Natural killer cell (primary cell): Measurements from ENCODE around the gene VAMP8. TPM values are rescaled to one million over a fixed set of nuclear protein-coding genes. Genes with fewer than 3 reads are reported as not detected.
"Not testable (repeated sequence)": the region's sequence is repeated elsewhere in the genome, so short reads cannot be mapped to it uniquely, and the experiment has no call there.

ENCODE experiments used
- ATAC-seq, 3 donors: fragments of 150-1000 bp in 2 of 3; fragments of 200-7000 bp in 1 of 3; cut with Tn5 transposase; 1 replicate in 1 of 3; 2 replicates in 2 of 3; pipeline ENCODE4 v1.10.0; 2021; ENCODE audit warnings: mild to moderate bottlenecking in 2 of 3, moderate library complexity in 2 of 3
- DNase-seq, 2 donors: peaks; one replicate each; pipeline versions ENCODE4 v3.0.0 to v3.0.0-alpha.2; 2013 to 2021; ENCODE audit warnings: mixed read lengths in 1 of 2
- H3K27ac ChIP-seq: one replicate; pipeline ENCODE4 v1.5.1; 2013; ENCODE audit warnings: mild to moderate bottlenecking, low read length
- H3K27me3 ChIP-seq: one replicate; pipeline ENCODE4 v1.6.1; 2013; ENCODE audit warnings: low read length; ENCODE audit not compliant: control insufficient read depth, insufficient read depth
- H3K36me3 ChIP-seq: one replicate; pipeline ENCODE4 v1.6.1; 2013; ENCODE audit warnings: low read length; ENCODE audit not compliant: control insufficient read depth, insufficient read depth
- H3K4me1 ChIP-seq: one replicate; pipeline ENCODE4 v1.6.1; 2013; ENCODE audit warnings: low read length; ENCODE audit not compliant: control insufficient read depth, insufficient read depth
- H3K4me3 ChIP-seq: one replicate; pipeline ENCODE4 v1.5.1; 2013; ENCODE audit warnings: low read length
- H3K9me3 ChIP-seq: one replicate; pipeline ENCODE4 v1.6.1; 2013; ENCODE audit warnings: low read length; ENCODE audit not compliant: control insufficient read depth, insufficient read depth
- H3K27ac Mint-ChIP-seq, 2 donors: one replicate each; pipeline ENCODE4 v1.8.0; 2022; ENCODE audit warnings: mild to moderate bottlenecking in 2 of 2, mixed read lengths in 2 of 2, moderate library complexity in 1 of 2
- H3K27me3 Mint-ChIP-seq, 2 donors: one replicate each; pipeline ENCODE4 v1.8.0; 2022; ENCODE audit warnings: low read depth in 2 of 2, mixed read lengths in 2 of 2
- H3K36me3 Mint-ChIP-seq: one replicate; pipeline ENCODE4 v1.8.0; 2022; ENCODE audit warnings: mixed read lengths
- H3K4me1 Mint-ChIP-seq, 2 donors: one replicate each; pipeline ENCODE4 v1.8.0; 2022; ENCODE audit warnings: mixed read lengths in 2 of 2
- H3K4me3 Mint-ChIP-seq: one replicate; pipeline ENCODE4 v1.8.0; 2022; ENCODE audit warnings: mild to moderate bottlenecking, moderate library complexity, mixed read lengths
- H3K9me3 Mint-ChIP-seq, 2 donors: one replicate each; pipeline ENCODE4 v1.8.0; 2022; ENCODE audit warnings: mixed read lengths in 2 of 2
- WGBS: methylation state at CpG from one replicate; pipeline ENCODE4 v1.1.7; 2013; ENCODE audit warnings: missing lambda C conversion rate; ENCODE audit not compliant: insufficient coverage; 5-methylcytosine and 5-hydroxymethylcytosine counted together
- intact Hi-C: fragments of 100-400 bp; cut with micrococcal nuclease; formaldehyde crosslinking; loops from one replicate; pipeline ENCODE4 v1.14.2; 2022
- total RNA-seq, 4 donors: library from RNA; stranded (reverse); fragments of 120-200 nt in 1 of 4; gene quantifications; one replicate each; pipeline versions ENCODE4 v1.2.3 to v1.2.4, GENCODE V29; 2013 to 2022
- TF ChIP-seq, protein P1 (sequence below): fragments of 200-600 bp; IDR thresholded peaks from one replicate; pipeline ENCODE4 v1.8.0; 2022; ENCODE audit warnings: antibody characterized with exemption

VAMP8 gene
- total RNA-seq, 3 donors from 2014 or later (not counting 1 experiment from before 2014, with no cell fraction given) = 105 to 116 (median 111) TPM

DNA sequence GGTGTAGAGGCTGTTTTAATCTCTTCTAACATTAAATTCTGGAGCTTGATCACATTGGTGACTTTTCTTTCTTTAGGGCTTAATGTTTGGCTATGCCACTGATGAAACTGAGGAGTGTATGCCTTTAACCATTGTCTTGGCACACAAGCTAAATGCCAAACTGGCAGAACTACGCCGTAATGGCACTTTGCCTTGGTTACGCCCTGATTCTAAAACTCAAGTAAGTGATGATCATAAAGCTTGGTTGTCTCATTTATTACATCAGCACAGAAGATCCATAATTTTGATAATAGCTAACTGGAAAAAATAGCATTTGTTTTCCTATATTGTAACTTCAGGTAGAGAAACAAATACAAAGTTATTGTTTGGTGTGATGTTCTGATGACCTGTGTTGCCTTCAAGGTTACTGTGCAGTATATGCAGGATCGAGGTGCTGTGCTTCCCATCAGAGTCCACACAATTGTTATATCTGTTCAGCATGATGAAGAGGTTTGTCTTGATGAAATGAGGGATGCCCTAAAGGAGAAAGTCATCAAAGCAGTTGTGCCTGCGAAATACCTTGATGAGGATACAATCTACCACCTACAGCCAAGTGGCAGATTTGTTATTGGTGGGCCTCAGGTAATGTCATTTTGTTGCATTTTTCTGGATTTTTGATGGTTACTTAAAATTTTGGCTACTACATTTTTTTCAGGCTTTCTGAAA lies 35.5 kb upstream of the VAMP8 start:
- peaks cover 38 to 47% of the 10 kb centered on the region in 2 donors for H3K4me1 Mint-ChIP-seq

DNA sequence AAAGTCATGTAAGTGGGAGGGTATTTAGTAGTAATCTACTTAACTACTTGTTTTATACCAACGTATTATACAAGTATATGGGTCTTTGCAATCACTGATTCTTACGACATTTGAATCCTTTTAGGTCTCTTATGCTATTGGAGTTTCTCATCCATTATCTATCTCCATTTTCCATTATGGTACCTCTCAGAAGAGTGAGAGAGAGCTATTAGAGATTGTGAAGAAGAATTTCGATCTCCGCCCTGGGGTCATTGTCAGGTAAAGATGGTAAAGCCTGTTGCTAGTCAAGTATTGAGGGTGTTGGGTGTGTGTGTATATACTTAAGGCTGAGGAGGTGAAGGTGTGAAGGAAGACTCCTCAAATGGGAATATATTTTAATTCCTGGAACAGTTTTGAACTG lies 34.6 kb upstream of the VAMP8 start:
- Mint-ChIP-seq H3K36me3 (peaks cover 30% of the 10 kb centered on the region), H3K9me3 (no peaks in the 10 kb centered on the region), H3K27ac (no peak overlapping the region)

More for the DNA sequence above, 35.5 kb upstream of the VAMP8 start:
- no peaks in the 10 kb centered on the region for H3K27me3 Mint-ChIP-seq
- peaks cover 30% of the 10 kb centered on the region for H3K36me3 Mint-ChIP-seq
- intact Hi-C loops = no loop called here
- H3K4me3 Mint-ChIP-seq = no peak overlapping the region
- Histone ChIP-seq H3K4me3 (no peak overlapping the region), H3K9me3 (no peaks in the 10 kb centered on the region), H3K27me3 (no peaks in the 10 kb centered on the region), H3K36me3 (peaks cover 47% of the 10 kb centered on the region), H3K4me1 (peaks cover 23% of the 10 kb centered on the region), H3K27ac (no peak overlapping the region)
- DNase-seq = no peak
- no peaks in the 10 kb centered on the region for H3K9me3 Mint-ChIP-seq
- 87% methylated on average over 5 of the region's 5 CpGs for WGBS
- TF ChIP-seq, protein P1, sequence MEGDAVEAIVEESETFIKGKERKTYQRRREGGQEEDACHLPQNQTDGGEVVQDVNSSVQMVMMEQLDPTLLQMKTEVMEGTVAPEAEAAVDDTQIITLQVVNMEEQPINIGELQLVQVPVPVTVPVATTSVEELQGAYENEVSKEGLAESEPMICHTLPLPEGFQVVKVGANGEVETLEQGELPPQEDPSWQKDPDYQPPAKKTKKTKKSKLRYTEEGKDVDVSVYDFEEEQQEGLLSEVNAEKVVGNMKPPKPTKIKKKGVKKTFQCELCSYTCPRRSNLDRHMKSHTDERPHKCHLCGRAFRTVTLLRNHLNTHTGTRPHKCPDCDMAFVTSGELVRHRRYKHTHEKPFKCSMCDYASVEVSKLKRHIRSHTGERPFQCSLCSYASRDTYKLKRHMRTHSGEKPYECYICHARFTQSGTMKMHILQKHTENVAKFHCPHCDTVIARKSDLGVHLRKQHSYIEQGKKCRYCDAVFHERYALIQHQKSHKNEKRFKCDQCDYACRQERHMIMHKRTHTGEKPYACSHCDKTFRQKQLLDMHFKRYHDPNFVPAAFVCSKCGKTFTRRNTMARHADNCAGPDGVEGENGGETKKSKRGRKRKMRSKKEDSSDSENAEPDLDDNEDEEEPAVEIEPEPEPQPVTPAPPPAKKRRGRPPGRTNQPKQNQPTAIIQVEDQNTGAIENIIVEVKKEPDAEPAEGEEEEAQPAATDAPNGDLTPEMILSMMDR = no peak
- peak overlapping the region in 1 of 2 donors; percentile 90 for H3K27ac Mint-ChIP-seq
- no peak for ATAC-seq

DNA sequence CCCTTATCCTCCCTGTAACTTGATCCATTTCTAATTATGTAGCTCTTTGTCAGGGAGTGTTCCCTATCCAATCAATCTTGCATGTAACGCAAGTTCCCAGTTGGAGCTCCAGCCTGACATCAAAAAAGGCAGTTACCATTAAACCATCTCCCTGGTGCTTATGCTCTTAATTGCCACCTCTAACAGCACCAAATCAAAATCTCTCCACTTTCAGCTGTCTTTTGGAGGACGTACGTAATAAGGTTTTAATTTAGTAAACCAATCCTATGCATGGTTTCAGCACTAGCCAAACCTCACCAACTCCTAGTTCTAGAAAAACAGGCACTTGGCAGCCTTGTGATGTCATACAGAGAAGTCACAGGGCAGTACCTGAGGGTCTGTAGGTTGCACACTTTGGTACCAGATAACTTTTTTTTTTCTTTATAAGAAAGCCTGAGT lies 33.1 kb upstream of the VAMP8 start:
- Mint-ChIP-seq H3K36me3 (peaks cover 30% of the 10 kb centered on the region), H3K4me1 (peaks cover 29 to 34% of the 10 kb centered on the region in 2 donors)
- DNase-seq, H3K27ac Mint-ChIP-seq, H3K4me3 Mint-ChIP-seq, H3K27ac ChIP-seq, H3K9me3 ChIP-seq, H3K27me3 ChIP-seq, H3K4me3 ChIP-seq, H3K27me3 Mint-ChIP-seq, H3K9me3 Mint-ChIP-seq, intact Hi-C loops, ATAC-seq: not testable (repeated sequence)
- WGBS = 95% methylated on average over 3 of the region's 3 CpGs
- Histone ChIP-seq H3K36me3 (peaks cover 48% of the 10 kb centered on the region), H3K4me1 (peaks cover 11% of the 10 kb centered on the region)

More for the DNA sequence above, 34.6 kb upstream of the VAMP8 start:
- peaks cover 48% of the 10 kb centered on the region for H3K36me3 ChIP-seq
- H3K4me1 ChIP-seq = peaks cover 16% of the 10 kb centered on the region
- TF ChIP-seq, protein P1 = no peak
- no peaks in the 10 kb centered on the region for H3K9me3 ChIP-seq
- no peak overlapping the region for H3K4me3 ChIP-seq
- WGBS = 95% methylated on average over 2 of the region's 4 CpGs
- intact Hi-C loops = no loop called here
- no peak overlapping the region for H3K27ac ChIP-seq
- peaks cover 34 to 42% of the 10 kb centered on the region in 2 donors for H3K4me1 Mint-ChIP-seq
- ATAC-seq (no peak), DNase-seq (no peak)
- no peak overlapping the region for H3K4me3 Mint-ChIP-seq
- no peaks in the 10 kb centered on the region for H3K27me3 Mint-ChIP-seq
- no peaks in the 10 kb centered on the region for H3K27me3 ChIP-seq

DNA sequence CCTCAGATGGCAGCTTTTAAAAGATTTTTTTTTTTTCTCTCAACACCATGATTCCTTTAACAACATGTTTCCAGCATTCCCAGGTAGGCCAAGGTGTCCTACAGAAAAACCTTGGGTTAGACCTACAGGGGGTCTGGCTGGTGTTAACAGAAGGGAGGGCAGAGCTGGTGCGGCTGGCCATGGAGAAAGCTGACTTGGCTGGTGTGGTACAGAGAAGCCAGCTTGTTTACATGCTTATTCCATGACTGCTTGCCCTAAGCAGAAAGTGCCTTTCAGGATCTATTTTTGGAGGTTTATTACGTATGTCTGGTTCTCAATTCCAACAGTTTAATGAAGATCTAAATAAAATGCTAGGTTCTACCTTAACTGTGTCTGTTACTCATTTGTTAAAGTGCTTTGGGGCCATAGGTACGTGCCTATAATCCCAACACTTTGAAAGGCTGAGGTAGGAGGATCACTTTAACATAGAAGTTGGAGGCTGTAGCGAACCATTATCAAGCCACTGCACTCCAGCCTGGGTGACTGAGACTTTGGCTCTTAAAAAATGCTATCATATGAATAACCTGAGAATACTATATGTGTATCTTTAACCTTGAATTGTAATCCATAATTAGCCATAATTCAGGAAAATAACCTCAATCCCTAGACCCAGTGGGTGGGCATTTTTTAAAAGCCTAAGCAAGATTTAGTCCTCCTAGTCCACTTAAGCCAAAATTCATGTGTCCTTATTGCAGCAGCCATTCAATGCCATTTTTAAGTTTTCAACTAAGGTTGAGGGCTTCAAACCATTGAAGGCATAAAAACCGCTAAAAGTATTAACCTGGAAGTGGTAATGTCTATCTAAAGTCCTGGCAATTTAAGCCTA lies 32.2 kb upstream of the VAMP8 start:
- H3K27me3 Mint-ChIP-seq, H3K27me3 ChIP-seq, H3K9me3 Mint-ChIP-seq, H3K4me1 ChIP-seq, DNase-seq, H3K27ac Mint-ChIP-seq, H3K4me3 ChIP-seq, ATAC-seq, intact Hi-C loops, H3K27ac ChIP-seq, H3K9me3 ChIP-seq, H3K4me3 Mint-ChIP-seq: not testable (repeated sequence)
- peaks cover 30% of the 10 kb centered on the region for H3K36me3 Mint-ChIP-seq
- peaks cover 24 to 26% of the 10 kb centered on the region in 2 donors for H3K4me1 Mint-ChIP-seq
- 100% methylated on average over 3 of the region's 5 CpGs for WGBS
- H3K36me3 ChIP-seq = peaks cover 52% of the 10 kb centered on the region
